Gastroesophageal sphincter (tissue), 4 donors: ENCODE results near the gene LMTK2. TPM values are rescaled to one million over a fixed set of nuclear protein-coding genes. Genes with fewer than 3 reads are reported as not detected.

Experiments used
- ATAC-seq: fragments of 150-250 bp; one replicate; pipeline ENCODE4 v1.9.1; 2016; ENCODE audit warnings: mild to moderate bottlenecking, moderate library complexity
- H3K27ac ChIP-seq, 4 donors: fragments of 200-600 bp; sonication (generic) in 3 of 4; 1 replicate in 3 of 4; 2 replicates in 1 of 4; pipeline ENCODE4 v1.5.1; 2016 to 2019
- H3K27me3 ChIP-seq: fragments of 200-600 bp; sonication (generic); one replicate; pipeline ENCODE4 v1.5.1; 2019
- H3K36me3 ChIP-seq, 2 donors: fragments of 200-600 bp; sonication (generic); one replicate each; pipeline ENCODE4 v1.5.1; 2019; ENCODE audit warnings: control low read depth in 1 of 2
- H3K4me1 ChIP-seq, 3 donors: fragments of 200-600 bp; sonication (generic); 1 replicate in 2 of 3; 2 replicates in 1 of 3; pipeline ENCODE4 v1.5.1; 2016 to 2019; ENCODE audit warnings: control low read depth in 2 of 3
- H3K4me3 ChIP-seq, 2 donors: fragments of 200-600 bp; sonication (generic); one replicate each; pipeline ENCODE4 v1.5.1; 2019; ENCODE audit warnings: mild to moderate bottlenecking in 1 of 2, moderate library complexity in 1 of 2
- H3K9me3 ChIP-seq, 3 donors: fragments of 200-600 bp; sonication (generic); one replicate each; pipeline ENCODE4 v1.5.1; 2017 to 2019; ENCODE audit warnings: control low read depth in 2 of 3
- EP300 ChIP-seq: sonication (generic); formaldehyde crosslinking; IDR thresholded peaks from one replicate; pipeline ENCODE4 v1.6.1; 2017; ENCODE audit warnings: antibody characterized with exemption, mild to moderate bottlenecking
- POLR2A ChIP-seq, 2 donors: fragments of 450-650 bp; IDR thresholded peaks; one replicate each; pipeline ENCODE4 v1.6.1; 2017; ENCODE audit warnings: antibody characterized with exemption in 2 of 2, mild to moderate bottlenecking in 2 of 2, moderate library complexity in 1 of 2
- POLR2AphosphoS5 ChIP-seq: sonication (generic); formaldehyde crosslinking; IDR thresholded peaks from one replicate; pipeline ENCODE4 v1.6.1; 2017; ENCODE audit warnings: antibody characterized with exemption
- WGBS, 2 donors: methylation state at CpG; one replicate each; pipeline ENCODE4 v1.1.5; 2018; ENCODE audit warnings: low coverage in 1 of 2; 5-methylcytosine and 5-hydroxymethylcytosine counted together
- total RNA-seq, 4 donors: library from RNA; depleted of rRNA; stranded (reverse); fragments of >200 nt; gene quantifications; one replicate each; pipeline ENCODE4 v1.1.0, GENCODE V29; 2016
- TF ChIP-seq, protein P1 (sequence below), 4 experiments: fragments of 200-600 bp in 2 of 4; fragments of 450-650 bp in 2 of 4; sonication (generic) in 1 of 4; IDR thresholded peaks; one replicate each; pipeline ENCODE4 v1.5.1; 2017 to 2019; ENCODE audit warnings: antibody characterized with exemption in 4 of 4, mild to moderate bottlenecking in 2 of 4, moderate library complexity in 2 of 4

Gene LMTK2
- total RNA-seq, 4 donors from 2014 or later = 16.0 to 34.5 (median 22.1) TPM

DNA sequence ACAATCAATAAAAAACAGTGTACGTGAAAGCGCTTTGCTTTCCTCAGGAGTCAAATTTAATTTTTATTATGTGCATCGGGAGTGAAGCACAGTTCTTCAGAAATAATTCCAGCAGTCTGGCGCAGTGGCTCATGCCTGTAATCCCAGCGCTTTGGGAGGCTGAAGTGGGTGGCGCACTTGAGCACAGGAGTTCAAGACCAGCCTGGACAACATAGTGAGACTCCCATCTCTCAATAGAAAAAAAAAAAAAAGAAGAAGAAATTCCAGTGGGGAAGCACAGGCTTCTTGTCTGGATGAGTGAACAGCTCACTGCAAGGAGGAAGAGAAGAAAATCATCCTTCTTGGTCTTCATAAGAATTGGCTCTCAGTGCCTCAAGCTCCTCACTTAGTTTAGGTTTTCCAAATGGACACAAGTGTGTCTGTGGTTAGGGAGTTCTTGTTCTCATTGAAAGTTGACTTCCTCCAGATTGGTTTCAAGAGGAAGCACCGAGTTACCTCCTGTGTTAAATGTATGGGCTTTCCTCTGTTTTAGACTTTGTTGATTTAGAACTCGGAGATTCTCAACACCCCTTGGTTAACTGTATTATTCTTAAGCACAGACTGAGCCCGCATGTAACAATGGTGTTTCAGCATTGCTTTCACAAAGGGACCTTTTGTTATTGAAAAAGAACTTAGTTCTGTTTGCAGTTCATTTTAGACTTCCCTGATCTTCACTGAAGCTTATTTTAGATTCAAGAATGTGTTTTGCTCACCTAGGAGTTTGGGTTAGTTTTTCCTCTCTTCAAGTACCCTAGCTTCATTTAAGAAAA, 28.0 kb downstream of the LMTK2 start:
- H3K27ac ChIP-seq = no peak overlapping the region
- no peak for TF ChIP-seq POLR2AphosphoS5
- TF ChIP-seq, protein P1, sequence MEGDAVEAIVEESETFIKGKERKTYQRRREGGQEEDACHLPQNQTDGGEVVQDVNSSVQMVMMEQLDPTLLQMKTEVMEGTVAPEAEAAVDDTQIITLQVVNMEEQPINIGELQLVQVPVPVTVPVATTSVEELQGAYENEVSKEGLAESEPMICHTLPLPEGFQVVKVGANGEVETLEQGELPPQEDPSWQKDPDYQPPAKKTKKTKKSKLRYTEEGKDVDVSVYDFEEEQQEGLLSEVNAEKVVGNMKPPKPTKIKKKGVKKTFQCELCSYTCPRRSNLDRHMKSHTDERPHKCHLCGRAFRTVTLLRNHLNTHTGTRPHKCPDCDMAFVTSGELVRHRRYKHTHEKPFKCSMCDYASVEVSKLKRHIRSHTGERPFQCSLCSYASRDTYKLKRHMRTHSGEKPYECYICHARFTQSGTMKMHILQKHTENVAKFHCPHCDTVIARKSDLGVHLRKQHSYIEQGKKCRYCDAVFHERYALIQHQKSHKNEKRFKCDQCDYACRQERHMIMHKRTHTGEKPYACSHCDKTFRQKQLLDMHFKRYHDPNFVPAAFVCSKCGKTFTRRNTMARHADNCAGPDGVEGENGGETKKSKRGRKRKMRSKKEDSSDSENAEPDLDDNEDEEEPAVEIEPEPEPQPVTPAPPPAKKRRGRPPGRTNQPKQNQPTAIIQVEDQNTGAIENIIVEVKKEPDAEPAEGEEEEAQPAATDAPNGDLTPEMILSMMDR (IDR thresholded peaks at IDR 0.05) = no peak
- no peak for TF ChIP-seq EP300
- TF ChIP-seq POLR2A (IDR thresholded peaks at IDR 0.05) = no peak
- peaks cover 0 to 22% (median 0%) of the 10 kb centered on the region in 3 donors for H3K4me1 ChIP-seq
- ATAC-seq = no peak
- peaks cover 0 to 25% of the 10 kb centered on the region in 2 donors for H3K36me3 ChIP-seq
- WGBS, 2 donors = 89 to 93% methylated on average over 5 to 9 of the region's 9 CpGs
- H3K9me3 ChIP-seq = no peaks in the 10 kb centered on the region
- no peaks in the 10 kb centered on the region for H3K27me3 ChIP-seq
- no peak overlapping the region for H3K4me3 ChIP-seq

- TF ChIP-seq POLR2A (IDR thresholded peaks at IDR 0.05) (no peak), EP300 (no peak), POLR2AphosphoS5 (no peak)
- TF ChIP-seq, protein P1 (IDR thresholded peaks at IDR 0.05) = no peak
- Histone ChIP-seq H3K4me1 (peaks cover 0 to 22% (median 0%) of the 10 kb centered on the region in 3 donors), H3K27me3 (no peaks in the 10 kb centered on the region), H3K27ac (no peak overlapping the region), H3K9me3 (no peaks in the 10 kb centered on the region), H3K4me3 (no peak overlapping the region), H3K36me3 (peaks cover 0 to 36% of the 10 kb centered on the region in 2 donors)
- WGBS, 2 donors = 36 to 40% methylated on average over 4 to 5 of the region's 5 CpGs
- ATAC-seq = no peak
Measured at GRCh38 chr7:98135984-98136383, 29.3 kb downstream of the LMTK2 start.

- WGBS, 2 donors = 100% methylated on average over 1 of the region's 5 CpGs; no CpG with 5 or more reads in 1 of the 2 donors
- ATAC-seq = no peak
- H3K9me3 ChIP-seq = no peaks in the 10 kb centered on the region
- H3K36me3 ChIP-seq = peaks cover 0 to 40% of the 10 kb centered on the region in 2 donors
- peaks cover 0 to 21% (median 0%) of the 10 kb centered on the region in 3 donors for H3K4me1 ChIP-seq
- H3K27ac ChIP-seq = no peak overlapping the region
- no peaks in the 10 kb centered on the region for H3K27me3 ChIP-seq
- no peak overlapping the region for H3K4me3 ChIP-seq
- TF ChIP-seq, protein P1 (IDR thresholded peaks at IDR 0.05) = no peak
- TF ChIP-seq POLR2A (IDR thresholded peaks at IDR 0.05) = no peak
- TF ChIP-seq POLR2AphosphoS5 = no peak
- TF ChIP-seq EP300 = no peak
Measured at GRCh38 chr7:98136423-98136822, 29.8 kb downstream of the LMTK2 start.

GRCh38 chr7:98137134-98137825, 30.6 kb downstream of the LMTK2 start:
- Histone ChIP-seq H3K27ac (no peak overlapping the region), H3K36me3 (peaks cover 0 to 49% of the 10 kb centered on the region in 2 donors), H3K27me3 (no peaks in the 10 kb centered on the region), H3K9me3 (no peaks in the 10 kb centered on the region), H3K4me1 (peaks cover 0 to 12% (median 0%) of the 10 kb centered on the region in 3 donors), H3K4me3 (no peak overlapping the region)
- TF ChIP-seq POLR2AphosphoS5 (no peak), POLR2A (IDR thresholded peaks at IDR 0.05) (no peak), EP300 (no peak)
- TF ChIP-seq, protein P1 (IDR thresholded peaks at IDR 0.05) = no peak
- no peak for ATAC-seq
- WGBS, 2 donors = 87 to 88% methylated on average over 3 to 4 of the region's 4 CpGs
